ENCODE measurements around the gene LONRF3.
"Not testable (repeated sequence)": the region's sequence is repeated elsewhere in the genome, so short reads cannot be mapped to it uniquely, and the experiment has no call there.

LONRF3 gene

GRCh38 chrX:118988911-118989310 is 14.5 kb downstream of the LONRF3 start:
- DNase-seq (ENCODE audit: low read depth): no peak

GRCh38 chrX:118989886-118990285 is 15.5 kb downstream of the LONRF3 start:
- DNase-seq (ENCODE audit: low read depth): no peak

- no peak for DNase-seq (ENCODE audit: low read depth)
Observed at GRCh38 chrX:118990512-118991227, 16.3 kb downstream of the LONRF3 start.

GRCh38 chrX:118992441-118993121 is 18.2 kb downstream of the LONRF3 start:
- not testable (repeated sequence) for DNase-seq (ENCODE audit: low read depth)

- no peak for DNase-seq (ENCODE audit: low read depth)
Observed at GRCh38 chrX:119003462-119003861, 29.0 kb downstream of the LONRF3 start.

- DNase-seq (ENCODE audit: low read depth): peak; percentile 20
Observed at GRCh38 chrX:119004920-119005524, 30.6 kb downstream of the LONRF3 start.

GRCh38 chrX:119007189-119007770 is 32.9 kb downstream of the LONRF3 start:
- DNase-seq (ENCODE audit: low read depth): no peak

GRCh38 chrX:119008110-119008744 is 33.8 kb downstream of the LONRF3 start:
- DNase-seq (ENCODE audit: low read depth): peak; percentile 13

- no peak for DNase-seq (ENCODE audit: low read depth)
Observed at GRCh38 chrX:119009071-119009470, 34.7 kb downstream of the LONRF3 start.

GRCh38 chrX:119010491-119010890 is 36.1 kb downstream of the LONRF3 start:
- no peak for DNase-seq (ENCODE audit: low read depth)

GRCh38 chrX:119013164-119013563 is 38.7 kb downstream of the LONRF3 start:
- no peak for DNase-seq (ENCODE audit: low read depth)

GRCh38 chrX:119015407-119016237 is 41.2 kb downstream of the LONRF3 start:
- DNase-seq (ENCODE audit: low read depth): peak; percentile 56

- no peak for DNase-seq (ENCODE audit: low read depth)
Observed at GRCh38 chrX:119017077-119017476, 42.7 kb downstream of the LONRF3 start.

- no peak for DNase-seq (ENCODE audit: low read depth)
Observed at GRCh38 chrX:119025900-119026299, 51.5 kb downstream of the LONRF3 start.

GRCh38 chrX:119026344-119026743 is 51.9 kb downstream of the LONRF3 start:
- not testable (repeated sequence) for DNase-seq (ENCODE audit: low read depth)

GRCh38 chrX:119027960-119028732 is 53.7 kb downstream of the LONRF3 start:
- not testable (repeated sequence) for DNase-seq (ENCODE audit: low read depth)

GRCh38 chrX:119028733-119029330 is 54.4 kb downstream of the LONRF3 start:
- DNase-seq (ENCODE audit: low read depth): no peak

GRCh38 chrX:119029656-119030055 is 55.2 kb downstream of the LONRF3 start:
- DNase-seq (ENCODE audit: low read depth): not testable (repeated sequence)

GRCh38 chrX:119030990-119031389 is 56.6 kb downstream of the LONRF3 start:
- no peak for DNase-seq (ENCODE audit: low read depth)
